GM20431 (cell line): ENCODE data around the gene TMEM54.

Source experiments
- in situ Hi-C: fragments of 300-500 bp; cut with MseI, MboI; formaldehyde crosslinking; loops from one replicate; pipeline ENCODE4 v1.15.0; 2020; ENCODE audit warnings: low sequenced_read_pairs; ENCODE audit not compliant: unreplicated experiment

TMEM54 gene

DNA sequence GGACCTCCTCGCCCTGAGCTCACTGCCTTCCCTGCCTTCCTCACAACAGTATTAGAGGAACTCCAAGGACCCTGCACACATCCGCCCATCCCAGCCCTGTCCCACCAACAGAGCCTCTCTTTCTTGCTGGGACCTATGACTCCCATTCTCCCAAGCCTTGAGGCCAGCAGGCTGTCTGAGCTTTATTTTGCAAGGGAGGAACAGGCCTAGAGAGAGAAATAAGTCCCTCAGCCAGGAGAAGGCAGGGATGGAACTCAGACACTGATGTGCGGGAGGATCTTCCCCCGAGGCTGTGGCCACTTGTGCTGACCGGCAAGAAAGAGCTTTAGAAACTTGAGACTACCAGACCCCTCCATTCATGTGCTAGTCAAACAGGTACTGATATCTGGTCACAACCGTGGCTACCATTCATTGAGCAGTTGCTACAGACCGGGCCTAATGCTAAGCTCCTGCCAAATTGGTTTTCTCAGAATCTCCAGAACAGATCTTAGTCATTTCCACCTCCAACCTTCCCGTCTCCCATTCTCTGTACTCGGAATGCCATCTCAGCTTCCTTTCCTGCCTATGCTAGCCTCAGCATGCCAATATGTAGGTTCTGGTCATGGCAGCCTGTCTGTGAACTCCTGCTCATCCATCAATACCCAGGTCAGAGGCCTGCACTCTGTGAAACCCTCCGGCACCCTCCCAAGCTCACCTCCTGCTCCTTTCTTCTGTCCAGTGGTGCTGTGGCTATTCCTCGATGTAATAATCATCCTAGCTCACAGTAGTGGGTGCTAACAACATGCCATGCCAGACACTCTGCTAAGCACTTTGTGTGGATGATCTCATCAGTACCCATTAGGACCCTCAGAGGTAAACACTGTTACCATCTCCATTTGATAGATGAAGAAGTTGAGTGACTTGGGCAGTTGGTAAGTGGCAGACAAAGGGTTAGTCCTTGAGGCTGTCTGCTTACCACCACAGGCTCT lies 3.8 kb downstream of the TMEM54 start:
- in situ Hi-C loops, result no loop called here

DNA sequence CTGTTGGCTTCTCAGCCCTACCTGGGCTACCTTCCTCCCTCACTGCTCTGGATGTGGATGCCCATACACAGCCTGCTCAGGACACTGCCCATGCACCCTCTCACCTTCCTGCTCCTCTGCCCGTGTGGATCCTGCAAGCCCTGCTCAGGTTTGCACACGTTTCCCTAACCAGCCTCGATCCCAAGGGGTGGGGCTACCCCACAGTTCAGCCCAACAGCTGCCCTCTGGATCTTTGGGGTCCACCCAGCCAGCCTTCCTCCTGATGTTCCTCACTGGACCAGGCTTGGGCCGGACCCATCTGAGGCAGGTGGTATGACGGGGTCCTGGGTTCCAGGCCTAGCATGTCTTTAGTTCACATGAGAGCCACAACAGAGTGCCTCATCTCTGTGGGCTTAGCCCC lies 4.7 kb downstream of the TMEM54 start:
- in situ Hi-C loops, result no loop called here

DNA sequence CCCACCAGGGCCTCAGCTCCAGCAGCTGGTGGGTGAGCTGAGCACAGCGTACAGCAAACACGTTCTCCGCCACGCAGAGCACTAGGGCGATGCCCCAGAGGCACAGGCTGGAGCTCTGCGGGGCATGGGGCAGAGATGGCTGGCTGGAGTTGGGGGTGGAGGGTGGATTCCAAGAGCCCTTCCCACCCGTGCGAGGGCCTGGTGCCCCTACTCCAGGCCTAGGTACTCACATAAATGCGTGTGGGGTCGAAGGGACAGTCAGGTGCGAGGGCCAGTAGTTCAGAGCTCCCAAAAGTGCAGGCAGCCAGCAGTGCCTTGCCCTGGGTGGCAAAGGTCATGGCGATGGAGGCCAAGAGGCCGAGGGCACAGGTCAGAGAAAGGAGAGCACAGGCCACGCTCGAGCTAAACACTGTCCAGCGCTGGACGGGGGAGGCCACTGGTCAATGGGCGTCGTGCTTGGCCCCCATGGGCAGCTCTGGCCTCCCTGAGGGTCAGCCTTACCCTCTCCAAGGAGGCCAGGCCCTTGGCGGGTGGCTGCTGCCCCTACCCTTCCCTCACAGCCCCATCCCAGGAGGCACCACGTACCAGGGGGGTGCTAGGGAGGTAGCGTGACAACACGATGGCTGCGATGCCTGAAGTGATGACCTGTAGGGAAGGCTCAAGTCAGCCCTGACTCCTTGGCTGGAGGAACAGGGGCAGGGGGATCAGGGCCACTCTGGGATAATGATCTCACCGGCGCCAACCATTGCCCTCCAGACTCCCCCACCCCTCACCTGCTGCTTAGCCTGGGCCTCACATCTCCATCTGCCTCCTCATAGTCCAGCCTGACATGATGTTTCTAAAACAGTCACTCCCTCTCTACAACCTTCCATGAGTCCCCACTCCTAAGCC lies 5.6 kb downstream of the TMEM54 start:
- in situ Hi-C loops, result no loop called here

DNA sequence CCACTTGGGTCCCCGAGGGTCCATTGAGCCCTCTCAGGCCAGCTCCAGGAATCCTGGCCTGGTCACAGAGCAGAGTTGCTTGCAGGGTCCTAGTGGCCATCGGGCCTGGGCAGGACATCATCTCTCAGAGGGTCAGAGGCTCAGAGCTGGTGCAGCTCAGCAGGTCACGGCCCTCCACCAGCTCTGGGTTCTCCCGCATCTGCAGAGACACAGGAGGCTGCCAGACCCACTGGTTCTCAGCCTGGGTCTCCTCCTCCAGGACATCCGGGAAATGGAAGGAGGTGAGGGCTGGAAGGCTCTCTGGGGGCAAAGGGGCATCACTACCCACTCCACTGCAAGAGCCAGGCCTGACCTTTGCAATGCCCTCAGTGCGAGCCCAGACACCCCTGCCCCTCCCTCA lies 6.5 kb downstream of the TMEM54 start:
- in situ Hi-C loops, result no loop called here

DNA sequence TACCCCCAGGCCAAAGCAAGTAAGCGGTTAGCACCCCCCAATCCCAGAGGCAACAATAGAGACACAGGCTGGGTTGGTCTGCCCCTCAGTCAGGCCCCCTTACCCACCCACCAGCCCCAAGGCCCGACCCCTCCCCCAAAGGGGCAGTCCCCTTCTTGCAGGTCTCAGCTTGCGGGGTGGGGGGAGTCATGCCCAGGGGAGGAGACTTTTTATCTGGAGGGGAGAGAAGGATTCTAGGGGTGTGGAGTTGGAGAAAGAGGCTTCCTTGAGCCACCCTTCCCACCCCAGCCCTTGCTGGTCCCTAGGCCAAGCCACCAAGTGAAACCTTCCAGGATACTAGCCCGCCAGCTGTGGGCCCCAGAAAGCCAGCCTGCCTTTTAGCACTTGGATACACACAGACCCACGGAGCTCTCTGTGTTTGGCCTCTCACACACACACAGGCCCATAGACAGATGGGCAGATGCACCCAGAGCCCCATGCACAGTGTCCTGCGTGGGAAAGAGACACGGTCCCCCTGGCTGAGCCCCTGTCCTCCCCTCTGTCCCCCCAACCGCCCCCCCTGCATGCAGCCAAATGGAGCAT lies 7.1 kb downstream of the TMEM54 start:
- in situ Hi-C loops, result no loop called here

DNA sequence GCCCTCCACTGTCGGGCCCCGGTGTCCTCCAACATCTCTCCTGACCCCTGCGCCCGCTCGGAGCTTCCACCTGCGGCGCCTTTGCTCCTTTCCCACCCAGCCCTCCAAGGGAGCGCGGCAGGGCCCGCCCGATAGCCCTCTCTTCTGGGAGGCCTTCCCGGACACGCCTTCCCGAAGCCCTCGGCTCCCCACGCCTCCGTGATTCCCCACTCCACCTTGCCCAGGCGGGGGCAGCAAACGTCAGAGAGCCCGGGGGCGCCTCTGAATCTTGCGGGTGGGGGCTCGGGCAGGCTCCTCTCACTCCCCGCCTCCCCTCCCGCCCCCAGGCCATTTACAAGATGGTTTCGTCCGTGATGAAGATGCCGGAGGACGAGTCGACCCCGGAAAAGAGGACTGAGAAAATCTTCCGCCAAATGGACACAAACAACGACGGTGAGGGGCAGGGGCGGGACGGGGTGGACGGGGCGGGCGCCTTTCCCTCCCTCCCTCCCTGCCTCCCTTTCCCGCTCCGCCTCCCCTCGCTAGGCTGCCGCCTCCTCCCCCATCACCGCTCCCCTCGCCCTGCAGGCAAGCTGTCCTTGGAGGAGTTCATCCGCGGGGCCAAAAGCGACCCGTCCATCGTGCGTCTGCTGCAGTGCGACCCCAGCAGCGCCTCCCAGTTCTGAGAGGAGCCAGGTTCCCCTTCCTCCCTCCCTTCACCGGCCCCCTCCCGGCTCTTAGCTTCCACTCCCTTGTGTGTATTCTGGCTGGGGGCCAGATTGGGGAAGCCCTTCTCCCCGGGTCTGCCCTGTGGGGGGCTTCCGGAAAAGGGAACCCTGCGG lies 7.8 kb downstream of the TMEM54 start:
- in situ Hi-C loops, result no loop called here

DNA sequence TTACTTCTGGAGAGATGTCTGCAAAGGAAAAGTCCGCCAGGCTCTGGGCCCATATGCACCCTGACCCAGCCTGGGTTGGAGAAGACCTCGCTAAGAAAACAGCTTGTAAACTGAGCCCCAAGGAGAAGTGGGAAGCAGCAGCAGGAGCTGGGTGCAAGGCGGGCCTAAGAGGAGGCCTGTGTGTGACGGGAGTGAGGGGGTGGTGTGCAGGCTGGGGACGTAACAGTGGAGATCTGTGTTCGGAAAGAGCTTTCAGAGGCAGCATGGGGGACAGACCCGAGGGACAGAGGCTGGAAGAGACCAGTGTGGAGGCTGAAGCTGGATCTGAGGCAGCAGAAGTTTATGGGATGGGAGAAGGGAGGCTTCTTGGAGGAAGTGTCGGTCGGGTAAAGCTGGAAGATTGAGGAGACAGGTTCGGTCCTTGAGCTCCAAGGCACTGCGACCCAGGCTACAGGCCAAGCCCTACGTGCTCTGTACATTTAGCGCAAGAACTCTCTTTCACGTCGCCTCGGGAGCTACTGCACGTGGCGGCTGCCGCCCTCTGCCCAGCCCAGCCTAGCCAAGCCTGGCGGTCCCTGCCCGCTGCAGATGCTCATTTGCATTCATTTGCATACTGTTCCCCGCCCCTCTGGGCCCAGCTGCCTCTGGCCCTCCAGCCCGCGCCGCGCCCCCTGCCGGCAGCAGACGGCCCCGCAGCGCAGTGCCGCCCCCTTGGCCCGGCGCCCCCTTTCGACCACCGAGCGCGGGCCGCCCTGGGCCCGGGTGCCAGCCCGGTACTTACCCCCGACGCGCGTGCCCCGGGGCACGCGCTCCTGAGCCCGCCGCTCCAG lies 8.6 kb downstream of the TMEM54 start:
- in situ Hi-C loops, result no loop called here

DNA sequence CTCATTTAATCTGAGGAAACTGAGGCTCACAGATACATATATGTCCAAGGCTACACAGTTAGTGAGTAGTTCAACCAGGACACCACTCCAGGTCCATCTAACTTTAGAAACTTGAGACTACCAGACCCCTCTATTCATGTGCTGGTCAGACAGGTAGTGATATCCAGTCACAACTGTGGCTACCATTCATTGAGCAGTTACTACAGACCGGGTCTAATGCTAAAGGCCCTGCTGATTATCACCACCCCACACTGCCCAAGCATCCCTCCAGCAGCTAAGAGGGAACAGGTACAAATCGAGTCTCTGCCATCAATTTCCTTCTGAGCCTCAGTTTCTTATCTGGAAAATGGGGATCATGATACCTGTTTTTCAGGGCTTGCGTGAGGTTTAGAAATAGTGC lies 9.6 kb downstream of the TMEM54 start:
- in situ Hi-C loops, result no loop called here

DNA sequence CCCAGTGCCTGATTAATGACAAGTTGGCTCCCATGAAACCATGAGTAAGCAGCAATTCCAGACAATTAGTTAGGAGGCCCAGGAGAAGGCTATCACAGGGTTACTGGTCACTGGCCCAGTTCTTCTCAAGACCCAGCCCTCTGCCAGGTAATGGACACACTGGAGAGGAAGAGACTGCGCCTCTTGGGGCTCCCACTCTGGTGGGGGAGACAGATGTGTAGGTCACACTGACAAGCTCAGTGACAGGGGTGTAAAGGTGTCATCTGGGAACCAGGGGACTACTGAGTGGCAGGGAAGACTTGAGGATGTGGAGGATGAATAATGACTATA lies 10.0 kb downstream of the TMEM54 start:
- in situ Hi-C loops, result no loop called here

DNA sequence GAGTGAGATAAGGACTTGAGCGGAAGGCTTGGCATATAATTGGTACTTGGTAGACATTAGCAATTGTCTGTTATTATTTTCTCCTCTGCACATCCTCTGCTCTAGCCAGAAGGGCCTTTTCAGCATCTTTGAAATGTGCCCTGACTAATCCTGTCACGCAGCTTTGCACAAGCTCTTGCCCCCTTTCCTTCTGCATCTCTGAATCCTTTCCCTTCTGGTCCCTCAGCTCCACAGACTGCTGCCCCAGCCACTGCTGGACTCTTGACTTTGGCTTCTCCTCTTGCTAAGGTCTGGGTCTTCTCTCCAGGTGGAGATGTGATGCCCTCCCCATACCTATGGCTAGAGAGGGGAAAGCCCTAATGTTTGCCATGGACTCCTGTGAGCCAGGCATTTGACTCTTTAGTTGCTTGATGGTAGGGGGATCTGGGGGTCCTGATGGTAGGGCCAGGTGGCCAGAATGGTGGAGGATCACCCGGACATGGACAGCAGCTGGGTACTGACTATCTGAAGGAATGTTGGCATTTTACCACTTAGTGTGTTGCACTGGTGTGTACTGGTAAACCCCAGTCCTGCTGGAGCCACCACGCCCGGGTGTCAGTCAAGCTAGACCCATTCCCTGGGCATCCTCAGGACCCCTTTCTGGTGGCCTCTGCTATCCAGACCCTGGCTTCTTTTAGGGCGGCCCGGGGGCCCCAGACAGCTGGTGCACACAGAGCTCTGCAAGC lies 10.5 kb downstream of the TMEM54 start:
- in situ Hi-C loops, result no loop called here

DNA sequence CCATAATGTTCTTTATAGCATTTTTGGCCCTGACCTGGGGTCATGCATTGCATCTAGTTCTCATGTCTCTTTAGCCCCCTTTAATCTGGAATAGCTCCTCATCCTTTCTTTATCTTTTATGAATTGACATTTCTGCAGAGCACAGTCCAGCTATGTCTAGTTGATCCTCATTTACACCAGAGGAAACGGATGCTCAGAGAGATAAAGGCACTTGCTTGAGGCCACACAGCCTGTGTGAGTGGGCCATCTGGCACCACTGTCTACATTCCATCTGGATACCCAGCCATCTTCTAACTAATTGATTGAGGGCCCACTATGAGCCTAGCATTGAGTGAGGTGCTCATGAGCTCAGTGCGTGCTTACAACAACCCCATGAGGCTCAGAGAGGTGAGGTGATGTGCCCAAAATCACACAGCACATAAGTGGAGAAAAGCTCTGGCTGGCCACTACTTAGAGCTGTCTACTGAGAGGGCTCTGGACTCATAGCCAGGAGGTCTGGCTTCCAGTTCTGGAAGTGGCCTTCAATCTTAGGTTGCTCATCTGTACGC lies 11.4 kb downstream of the TMEM54 start:
- in situ Hi-C loops, result no loop called here

DNA sequence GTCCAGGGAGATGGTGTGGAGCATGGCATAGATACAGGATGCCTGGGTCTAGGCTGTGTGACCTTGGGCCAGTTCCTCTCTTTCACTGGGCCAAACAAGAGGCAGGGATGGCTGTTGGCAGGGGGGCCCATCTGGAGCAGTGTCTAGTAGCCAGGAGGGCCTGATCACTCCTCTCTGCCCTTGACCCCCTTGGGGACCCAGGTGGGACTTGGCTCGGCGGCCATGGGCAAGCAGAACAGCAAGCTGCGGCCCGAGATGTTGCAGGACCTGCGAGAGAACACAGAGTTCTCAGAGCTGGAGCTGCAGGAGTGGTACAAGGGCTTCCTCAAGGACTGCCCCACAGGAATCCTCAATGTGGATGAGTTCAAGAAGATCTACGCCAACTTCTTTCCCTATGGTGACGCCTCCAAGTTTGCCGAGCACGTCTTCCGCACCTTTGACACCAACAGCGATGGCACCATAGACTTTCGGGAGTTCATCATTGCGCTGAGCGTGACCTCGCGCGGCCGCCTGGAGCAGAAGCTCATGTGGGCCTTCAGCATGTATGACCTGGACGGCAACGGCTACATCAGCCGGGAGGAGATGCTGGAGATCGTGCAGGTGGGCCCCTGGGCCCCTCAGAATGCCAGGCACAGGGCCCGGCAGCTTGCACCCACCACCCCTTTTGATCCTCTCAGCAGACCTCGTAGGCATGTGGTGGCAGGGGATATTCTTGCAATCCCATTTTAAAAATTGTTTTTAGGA lies 12.3 kb downstream of the TMEM54 start:
- in situ Hi-C loops, result no loop called here

DNA sequence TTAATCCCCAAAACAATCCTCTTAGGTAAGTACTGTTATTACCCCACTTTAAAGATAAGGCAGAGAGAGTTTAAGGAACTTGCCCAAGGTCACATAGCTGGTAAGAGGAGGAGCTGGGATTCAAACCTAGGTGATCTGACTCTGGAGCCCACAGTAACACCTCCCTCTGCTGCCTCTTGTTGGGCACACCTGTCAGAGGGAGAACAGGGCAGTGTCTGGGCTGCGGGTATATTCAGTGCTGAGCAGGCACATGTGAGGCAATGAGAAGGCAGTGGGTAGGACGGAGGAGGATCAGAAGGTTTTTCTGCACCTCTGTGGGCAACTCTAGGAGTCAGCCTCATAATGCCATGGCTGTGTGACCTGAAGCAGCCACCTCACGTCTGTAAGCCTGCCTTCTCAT lies 13.1 kb downstream of the TMEM54 start:
- in situ Hi-C loops, result no loop called here

DNA sequence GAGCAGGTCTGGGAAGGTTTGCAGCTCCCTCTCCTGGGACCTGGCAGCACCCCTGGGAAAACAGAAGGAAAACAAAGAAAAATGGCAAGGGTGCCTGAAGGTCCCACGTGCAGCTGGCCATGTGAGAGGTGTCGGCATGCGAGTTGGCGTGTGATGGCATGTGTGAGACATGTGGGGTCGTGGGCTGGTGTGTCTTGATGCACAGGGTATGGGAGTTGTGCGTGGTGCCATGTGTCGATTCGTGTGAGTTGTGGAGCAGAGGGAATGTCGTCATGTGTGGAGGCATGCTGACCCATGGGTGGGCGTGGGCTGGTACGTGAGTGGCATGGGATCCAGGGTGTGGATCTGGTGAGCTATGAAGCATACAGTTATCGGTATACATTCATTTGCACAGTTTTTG lies 13.6 kb downstream of the TMEM54 start:
- in situ Hi-C loops, result no loop called here

DNA sequence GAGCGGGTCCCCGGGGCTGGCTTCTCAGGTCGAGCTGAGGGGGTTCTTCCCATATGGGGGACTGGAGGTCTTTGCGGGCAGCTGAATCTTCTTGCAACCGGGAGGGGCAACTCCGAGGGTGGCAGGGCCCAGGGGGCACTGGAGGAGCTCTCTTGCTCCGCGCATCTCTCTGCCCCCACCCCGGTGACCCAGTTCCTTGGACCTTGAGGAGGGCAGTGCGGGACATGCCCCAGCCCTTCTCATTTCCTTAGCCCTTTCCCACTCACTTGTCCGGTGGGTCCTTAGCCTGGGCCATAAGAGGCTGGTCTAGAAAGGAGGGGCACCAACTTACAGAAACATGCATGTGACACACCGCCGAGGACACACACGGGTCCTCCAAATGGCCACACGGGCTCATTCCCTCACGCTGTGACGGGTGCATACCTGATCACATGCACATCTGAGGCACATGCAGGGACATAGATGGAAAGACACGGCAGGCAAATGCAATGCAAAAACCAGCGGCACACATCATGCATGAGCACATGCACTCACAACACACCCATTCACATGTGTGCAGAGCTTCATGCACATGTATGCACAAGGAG lies 14.3 kb downstream of the TMEM54 start:
- in situ Hi-C loops, result no loop called here

DNA sequence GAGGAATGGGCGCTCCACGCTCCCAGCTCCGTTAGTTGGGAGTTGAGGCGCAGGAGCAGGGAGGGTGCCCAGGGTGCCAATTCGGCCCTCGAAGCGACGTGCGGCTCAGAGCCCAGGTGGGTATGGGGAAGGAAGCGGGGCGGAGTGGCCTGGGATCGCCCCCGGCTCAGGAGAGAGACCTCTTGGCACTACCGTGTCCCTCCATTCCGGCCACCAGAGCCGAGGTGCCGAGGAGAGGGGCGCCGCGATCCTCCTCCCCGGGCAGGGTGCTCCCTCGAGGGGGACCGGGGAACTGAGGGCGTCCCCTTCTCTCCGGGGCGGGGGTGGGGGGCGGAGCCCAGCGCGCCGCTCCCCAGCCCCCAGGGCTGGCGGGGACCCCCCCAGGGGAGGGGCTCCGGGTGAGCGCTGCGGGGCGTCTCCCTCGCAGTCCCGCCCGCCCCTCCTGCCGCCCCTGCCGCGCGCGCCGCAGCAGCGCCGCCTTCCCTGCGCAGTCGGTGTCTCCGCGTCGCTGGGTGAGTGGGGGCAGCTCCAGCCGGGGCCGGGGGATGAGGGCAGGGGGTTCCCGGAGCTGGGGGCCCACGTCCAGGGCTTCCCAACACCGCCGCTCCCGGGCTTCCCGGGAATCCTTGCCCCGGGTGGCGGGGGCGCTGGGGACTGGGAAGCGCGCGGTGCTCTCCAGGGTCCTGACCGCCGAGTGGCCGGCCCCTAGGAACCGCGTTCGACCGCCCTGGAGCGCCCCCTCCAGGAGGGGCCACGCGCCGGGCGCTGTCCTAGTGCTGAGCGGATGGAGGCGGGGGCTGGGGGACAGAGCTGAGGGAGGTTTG lies 15.0 kb downstream of the TMEM54 start, which contains the start of gene HPCA:
Gene HPCA (plus strand): TSS at position 488 of the 824 bp plus-strand sequence. CDS start 2,408 bp downstream, outside the sequence.
- in situ Hi-C loops, result no loop called here
